Ishikawa (cell line): ENCODE measurements around the gene MGLL.

ENCODE experiments used
- EP300 ChIP-seq: IDR thresholded peaks from 2 replicates; pipeline ENCODE4 v1.6.1; 2012; ENCODE audit warnings: borderline replicate concordance
- RAD21 ChIP-seq: IDR thresholded peaks from 2 replicates; pipeline ENCODE4 v1.6.1; 2012; ENCODE audit warnings: low read depth

DNA sequence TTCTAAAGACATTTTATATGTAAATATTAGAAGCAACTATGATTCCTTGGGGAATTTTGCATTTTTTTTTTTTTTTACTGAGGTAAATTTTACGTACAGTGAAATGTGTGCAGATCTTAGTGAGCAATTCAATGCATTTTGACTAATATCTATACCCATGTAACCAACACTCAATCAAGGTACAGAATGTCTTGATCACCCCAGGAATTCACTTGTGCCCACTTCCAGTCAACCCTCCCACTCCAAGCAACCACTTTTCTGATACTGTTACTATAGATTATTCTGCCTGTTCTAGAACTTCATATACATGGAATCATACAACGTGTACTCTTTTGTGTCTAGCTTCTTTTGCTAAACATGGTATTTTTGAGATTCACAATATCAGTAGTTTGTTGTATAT lies 45.1 kb upstream of the MGLL start:
- TF ChIP-seq EP300 (no peak), RAD21 (no peak)
